SK-N-SH (cell line): ENCODE measurements around the gene LILRB5.
"Not testable (repeated sequence)": the region's sequence is repeated elsewhere in the genome, so short reads cannot be mapped to it uniquely, and the experiment has no call there.

Experiments used
- CHD2 ChIP-seq: fragments of 150-350 bp; IDR thresholded peaks from 2 replicates; pipeline ENCODE4 v1.6.1; 2018; ENCODE audit warnings: low read length; ENCODE audit not compliant: partially characterized antibody
- CTCF ChIP-seq: fragments of 200-600 bp; sonication (generic); IDR thresholded peaks from 2 replicates; pipeline ENCODE4 v1.6.1; 2017; ENCODE audit warnings: antibody characterized with exemption, mild to moderate bottlenecking, moderate library complexity
- ELF1 ChIP-seq: IDR thresholded peaks from 2 replicates; pipeline ENCODE4 v1.4.0; 2012
- EZH2phosphoT487 ChIP-seq: fragments of 200-600 bp; sonication (generic); IDR thresholded peaks from 2 replicates; pipeline ENCODE4 v1.6.1; 2017; ENCODE audit warnings: low read depth, mixed run types, mild to moderate bottlenecking, antibody characterized with exemption, moderate library complexity, borderline replicate concordance
- FOXJ3 ChIP-seq: sonication (generic); formaldehyde crosslinking; IDR thresholded peaks from 2 replicates; pipeline ENCODE4 v1.5.1; 2020; ENCODE audit warnings: mild to moderate bottlenecking, missing genetic modification reagents
- IRF3 ChIP-seq: fragments of 150-350 bp; IDR thresholded peaks from 2 replicates; pipeline ENCODE4 v1.6.1; 2016; ENCODE audit warnings: mild to moderate bottlenecking, low read depth, low read length
- MAX ChIP-seq: IDR thresholded peaks from 2 replicates; pipeline ENCODE4 v1.4.0; 2012; ENCODE audit warnings: low read depth
- POLR2AphosphoS5 ChIP-seq: IDR thresholded peaks from 2 replicates; pipeline ENCODE4 v1.6.1; 2012; ENCODE audit warnings: low read depth, low read length
- RAD21 ChIP-seq: IDR thresholded peaks from 2 replicates; pipeline ENCODE4 v1.6.1; 2012; ENCODE audit warnings: mild to moderate bottlenecking, low read length
- RCOR1 ChIP-seq: fragments of 150-350 bp; IDR thresholded peaks from 2 replicates; pipeline ENCODE4 v1.6.1; 2017; ENCODE audit warnings: antibody characterized with exemption, low read length
- USF2 ChIP-seq: fragments of 150-350 bp; IDR thresholded peaks from 2 replicates; pipeline ENCODE4 v1.6.1; 2017; ENCODE audit warnings: antibody characterized with exemption, low read length, low read depth, borderline replicate concordance
- TF ChIP-seq, protein P1 (sequence below): IDR thresholded peaks from 2 replicates; pipeline ENCODE4 v1.6.1; 2012; ENCODE audit warnings: mild to moderate bottlenecking, low read depth, low read length, moderate library complexity

DNA sequence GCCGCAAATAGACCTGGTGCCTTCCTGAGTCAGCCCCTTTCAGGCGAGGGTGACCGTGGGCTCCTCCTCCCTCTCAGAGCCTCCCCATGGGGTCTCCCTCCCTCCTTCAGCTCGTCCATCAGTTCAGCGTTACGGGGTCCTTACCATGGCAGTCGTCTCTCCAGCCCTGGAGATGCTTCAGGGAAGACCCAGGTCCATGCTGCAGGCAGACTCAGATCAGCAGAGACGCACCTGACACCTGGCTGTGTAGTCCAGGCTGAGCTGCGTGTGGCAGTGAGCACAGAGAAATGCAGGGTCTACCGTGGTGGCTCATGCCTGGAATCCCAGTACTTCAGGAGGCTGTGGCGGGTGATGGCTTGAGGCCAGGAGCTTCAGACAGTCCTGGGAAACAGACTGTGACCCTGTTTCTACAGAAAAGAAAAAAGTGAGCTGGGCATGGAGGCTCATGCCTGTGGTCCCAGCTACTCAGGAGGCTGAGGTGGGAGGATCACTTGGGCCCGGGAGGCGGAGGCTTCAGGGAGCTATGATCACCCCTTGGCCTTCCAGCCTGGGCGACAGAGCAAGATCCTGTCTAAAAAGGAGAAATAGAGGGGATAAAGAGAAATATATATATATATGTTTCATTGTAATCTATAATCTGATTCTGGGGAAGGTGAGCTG is 33.7 kb downstream of the LILRB5 start:
- not testable (repeated sequence) for TF ChIP-seq CTCF; FOXJ3 (CRISPR knock-in tag); EZH2phosphoT487; IRF3; CHD2; USF2; MAX; ELF1; RCOR1; POLR2AphosphoS5; RAD21
- TF ChIP-seq, protein P1, sequence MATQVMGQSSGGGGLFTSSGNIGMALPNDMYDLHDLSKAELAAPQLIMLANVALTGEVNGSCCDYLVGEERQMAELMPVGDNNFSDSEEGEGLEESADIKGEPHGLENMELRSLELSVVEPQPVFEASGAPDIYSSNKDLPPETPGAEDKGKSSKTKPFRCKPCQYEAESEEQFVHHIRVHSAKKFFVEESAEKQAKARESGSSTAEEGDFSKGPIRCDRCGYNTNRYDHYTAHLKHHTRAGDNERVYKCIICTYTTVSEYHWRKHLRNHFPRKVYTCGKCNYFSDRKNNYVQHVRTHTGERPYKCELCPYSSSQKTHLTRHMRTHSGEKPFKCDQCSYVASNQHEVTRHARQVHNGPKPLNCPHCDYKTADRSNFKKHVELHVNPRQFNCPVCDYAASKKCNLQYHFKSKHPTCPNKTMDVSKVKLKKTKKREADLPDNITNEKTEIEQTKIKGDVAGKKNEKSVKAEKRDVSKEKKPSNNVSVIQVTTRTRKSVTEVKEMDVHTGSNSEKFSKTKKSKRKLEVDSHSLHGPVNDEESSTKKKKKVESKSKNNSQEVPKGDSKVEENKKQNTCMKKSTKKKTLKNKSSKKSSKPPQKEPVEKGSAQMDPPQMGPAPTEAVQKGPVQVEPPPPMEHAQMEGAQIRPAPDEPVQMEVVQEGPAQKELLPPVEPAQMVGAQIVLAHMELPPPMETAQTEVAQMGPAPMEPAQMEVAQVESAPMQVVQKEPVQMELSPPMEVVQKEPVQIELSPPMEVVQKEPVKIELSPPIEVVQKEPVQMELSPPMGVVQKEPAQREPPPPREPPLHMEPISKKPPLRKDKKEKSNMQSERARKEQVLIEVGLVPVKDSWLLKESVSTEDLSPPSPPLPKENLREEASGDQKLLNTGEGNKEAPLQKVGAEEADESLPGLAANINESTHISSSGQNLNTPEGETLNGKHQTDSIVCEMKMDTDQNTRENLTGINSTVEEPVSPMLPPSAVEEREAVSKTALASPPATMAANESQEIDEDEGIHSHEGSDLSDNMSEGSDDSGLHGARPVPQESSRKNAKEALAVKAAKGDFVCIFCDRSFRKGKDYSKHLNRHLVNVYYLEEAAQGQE: not testable (repeated sequence)
